Astrocyte (in vitro differentiated cells and primary cell): Measurements from ENCODE around the gene IMMP2L.
"Not testable (repeated sequence)": the region's sequence is repeated elsewhere in the genome, so short reads cannot be mapped to it uniquely, and the experiment has no call there.

Experiments
- EZH2 ChIP-seq: IDR thresholded peaks from 2 replicates; pipeline ENCODE4 v1.6.1; 2012; ENCODE audit warnings: mild to moderate bottlenecking, low read length, inconsistent platforms; ENCODE audit not compliant: insufficient read depth
- TF ChIP-seq, protein P1 (sequence below): IDR thresholded peaks from 2 replicates; pipeline ENCODE4 v1.5.1; 2011; ENCODE audit warnings: low read depth, mild to moderate bottlenecking, inconsistent platforms, low read length, moderate library complexity; ENCODE audit not compliant: insufficient read depth

DNA sequence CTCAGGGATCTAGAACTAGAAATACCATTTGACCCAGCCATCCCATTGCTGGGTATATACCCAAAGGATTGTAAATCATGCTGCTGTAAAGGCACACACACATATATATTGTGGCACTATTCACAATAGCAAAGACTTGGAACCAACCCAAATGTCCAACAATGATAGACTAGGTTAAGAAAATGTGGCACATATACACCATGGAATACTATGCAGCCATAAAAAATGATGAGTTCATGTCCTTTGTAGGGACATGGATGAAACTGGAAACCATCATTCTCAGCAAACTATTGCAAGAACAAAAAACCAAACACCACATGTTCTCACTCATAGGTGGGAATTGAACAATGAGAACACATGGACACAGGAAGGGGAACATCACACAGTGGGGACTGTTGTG lies 56.9 kb downstream of the IMMP2L start:
- TF ChIP-seq, protein P1, sequence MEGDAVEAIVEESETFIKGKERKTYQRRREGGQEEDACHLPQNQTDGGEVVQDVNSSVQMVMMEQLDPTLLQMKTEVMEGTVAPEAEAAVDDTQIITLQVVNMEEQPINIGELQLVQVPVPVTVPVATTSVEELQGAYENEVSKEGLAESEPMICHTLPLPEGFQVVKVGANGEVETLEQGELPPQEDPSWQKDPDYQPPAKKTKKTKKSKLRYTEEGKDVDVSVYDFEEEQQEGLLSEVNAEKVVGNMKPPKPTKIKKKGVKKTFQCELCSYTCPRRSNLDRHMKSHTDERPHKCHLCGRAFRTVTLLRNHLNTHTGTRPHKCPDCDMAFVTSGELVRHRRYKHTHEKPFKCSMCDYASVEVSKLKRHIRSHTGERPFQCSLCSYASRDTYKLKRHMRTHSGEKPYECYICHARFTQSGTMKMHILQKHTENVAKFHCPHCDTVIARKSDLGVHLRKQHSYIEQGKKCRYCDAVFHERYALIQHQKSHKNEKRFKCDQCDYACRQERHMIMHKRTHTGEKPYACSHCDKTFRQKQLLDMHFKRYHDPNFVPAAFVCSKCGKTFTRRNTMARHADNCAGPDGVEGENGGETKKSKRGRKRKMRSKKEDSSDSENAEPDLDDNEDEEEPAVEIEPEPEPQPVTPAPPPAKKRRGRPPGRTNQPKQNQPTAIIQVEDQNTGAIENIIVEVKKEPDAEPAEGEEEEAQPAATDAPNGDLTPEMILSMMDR: not testable (repeated sequence)
- not testable (repeated sequence) for TF ChIP-seq EZH2
